HG03095 (cell line): ENCODE results near the gene ZNF487.

Source experiments
- ATAC-seq: cut with Tn5 transposase; IDR thresholded peaks from one replicate; pipeline ENCODE4 v1.9.1; 2021; ENCODE audit warnings: moderate library complexity; ENCODE audit not compliant: unreplicated experiment

ZNF487 gene

GRCh38 chr10:43482319-43483078, 45.6 kb downstream of the ZNF487 start:
- no peak for ATAC-seq

DNA sequence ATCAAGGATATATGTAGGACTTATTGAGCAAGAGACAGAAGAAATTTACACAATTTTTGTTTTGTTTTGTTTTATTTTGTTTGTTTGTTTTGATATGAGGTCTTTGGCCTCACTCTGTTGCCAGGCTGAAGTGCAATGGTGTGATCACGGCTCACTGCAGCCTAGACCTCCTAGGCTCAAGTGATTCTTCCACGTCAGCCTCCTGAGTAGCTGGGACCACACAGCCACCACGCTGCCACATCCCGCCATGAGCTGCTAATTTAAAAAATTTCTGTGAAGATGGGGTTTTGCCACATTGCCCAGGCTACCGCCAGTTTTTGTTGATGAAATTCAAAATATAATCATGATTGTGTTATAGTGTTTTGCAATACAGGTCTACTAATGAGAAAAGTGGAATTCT, 54.9 kb downstream of the ZNF487 start:
- ATAC-seq: no peak

GRCh38 chr10:43502931-43503330, 66.0 kb downstream of the ZNF487 start:
- ATAC-seq: no peak

DNA sequence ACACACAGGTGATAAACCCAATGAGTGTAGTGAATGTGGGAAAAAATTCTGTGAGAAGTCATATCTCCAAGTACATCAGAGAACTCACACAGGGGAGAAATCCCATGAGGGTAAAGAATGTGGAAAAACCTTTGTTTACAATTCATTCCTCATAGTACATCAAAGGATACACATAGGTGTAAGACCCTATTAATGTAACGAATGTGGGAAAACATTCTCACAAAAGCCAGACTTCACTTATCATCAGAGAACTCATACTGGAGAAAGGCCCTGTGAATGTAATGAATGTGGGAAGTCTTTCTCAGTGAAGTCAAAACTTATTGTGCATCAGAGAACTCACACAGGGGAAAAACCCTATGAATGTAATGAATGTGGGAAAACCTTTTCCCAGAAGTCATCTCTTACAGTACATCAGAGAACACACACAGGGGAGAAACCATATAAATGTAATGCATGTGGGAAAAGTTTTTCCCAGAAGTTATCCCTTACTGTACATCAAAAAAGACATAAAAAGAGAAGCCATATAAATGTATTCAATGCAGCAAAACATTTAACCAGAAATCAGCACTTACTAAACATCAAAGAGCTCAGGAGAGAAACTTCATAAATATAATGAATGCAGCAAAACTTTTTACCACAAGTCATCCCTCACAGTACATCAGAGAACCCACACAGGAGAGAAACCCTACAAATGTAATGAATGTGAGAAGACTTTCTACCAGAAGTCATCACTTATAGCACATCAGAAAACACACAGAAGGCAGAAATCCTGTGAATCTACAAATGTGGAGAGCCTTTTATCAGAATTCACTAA, 87.7 kb downstream of the ZNF487 start:
- ATAC-seq: no peak
